SK-N-MC (cell line): ENCODE measurements around the gene TMEM132C.

Experiments used
- EZH2 ChIP-seq: fragments of 200-600 bp; sonication (generic); IDR thresholded peaks from one replicate; pipeline ENCODE4 v1.6.1; 2017; ENCODE audit warnings: antibody characterized with exemption
- FOXP2 ChIP-seq: optimal IDR thresholded peaks from 2 replicates; pipeline ENCODE3; 2011; ENCODE audit warnings: mild to moderate bottlenecking, moderate library complexity; ENCODE audit not compliant: insufficient read depth; ENCODE audit errors: extremely low read length, control extremely low read depth
- POLR2AphosphoS5 ChIP-seq: IDR thresholded peaks from 2 replicates; pipeline ENCODE4 v1.6.1; 2012; ENCODE audit warnings: mild to moderate bottlenecking, low read depth, low read length, borderline replicate concordance

- no peak for TF ChIP-seq EZH2
- TF ChIP-seq POLR2AphosphoS5, result no peak
- no peak for TF ChIP-seq FOXP2
Measured at GRCh38 chr12:128307791-128308190, 40.8 kb downstream of the TMEM132C start.
